Stimulated activated naive CD4-positive, alpha-beta T cell (primary cell): ENCODE data around the gene UCKL1.
A peak's percentile ranks its signal among the peaks of the same experiment; 100 is the strongest.
"Not testable (repeated sequence)": the region's sequence is repeated elsewhere in the genome, so short reads cannot be mapped to it uniquely, and the experiment has no call there.

Source experiments
- DNase-seq, 6 experiments: peaks; one replicate each; lab custom pipeline; 2025; lab: John Stamatoyannopoulos, UW

The UCKL1 gene

GRCh38 chr20:63919130-63919529 is 37.1 kb downstream of the UCKL1 start:
- DNase-seq = no peak

GRCh38 chr20:63917811-63918210 is 38.4 kb downstream of the UCKL1 start:
- no peak for DNase-seq

- DNase-seq = not testable (repeated sequence)
These were observed 39.8 kb downstream of the UCKL1 start for GRCh38 chr20:63916371-63916939.

GRCh38 chr20:63915471-63915870 is 40.7 kb downstream of the UCKL1 start:
- no peak for DNase-seq

- no peak for DNase-seq
These were observed 42.4 kb downstream of the UCKL1 start for GRCh38 chr20:63913768-63914167.

- no peak for DNase-seq
These were observed 45.0 kb downstream of the UCKL1 start for GRCh38 chr20:63911176-63911575.

GRCh38 chr20:63908008-63908682 is 48.1 kb downstream of the UCKL1 start:
- no peak for DNase-seq

GRCh38 chr20:63903796-63904561 is 52.2 kb downstream of the UCKL1 start:
- no peak for DNase-seq

- DNase-seq = no peak
These were observed 55.8 kb downstream of the UCKL1 start for GRCh38 chr20:63900413-63900812.

GRCh38 chr20:63898882-63899558 is 57.2 kb downstream of the UCKL1 start:
- DNase-seq = peak in 5 of 6 experiments; percentile 5 to 31 (median 17)

GRCh38 chr20:63897978-63898561 is 58.1 kb downstream of the UCKL1 start:
- DNase-seq = no peak

GRCh38 chr20:63896264-63897105 is 59.7 kb downstream of the UCKL1 start:
- DNase-seq = peak in 1 of 6 experiments; percentile 17

- peak in 3 of 6 experiments; percentile 21 to 30 (median 29) for DNase-seq
These were observed 60.3 kb downstream of the UCKL1 start for GRCh38 chr20:63895952-63896263.

GRCh38 chr20:63895202-63895951 is 60.8 kb downstream of the UCKL1 start:
- DNase-seq = no peak

- DNase-seq = peak; percentile 89 to 97 (median 96)
These were observed 61.6 kb downstream of the UCKL1 start, which contains the start of gene DNAJC5 for GRCh38 chr20:63894358-63895201. Gene DNAJC5, plus strand, starts transcription at chr20:63895126. Its CDS starts 33,220 bp downstream, at chr20:63928346.

- DNase-seq = no peak
These were observed 62.2 kb downstream of the UCKL1 start for GRCh38 chr20:63893999-63894357.

GRCh38 chr20:63892402-63892801 is 63.8 kb downstream of the UCKL1 start:
- no peak for DNase-seq

GRCh38 chr20:63891061-63892002 is 64.9 kb downstream of the UCKL1 start:
- no peak for DNase-seq
